H1 (cell line): ENCODE data around the gene ITPKB. TPM values are rescaled to one million over a fixed set of nuclear protein-coding genes. Genes with fewer than 3 reads are reported as not detected.

ENCODE experiments used
- ATF2 ChIP-seq: IDR thresholded peaks from 2 replicates; pipeline ENCODE4 v1.6.1; 2012; ENCODE audit warnings: low read length, inconsistent platforms
- CEBPB ChIP-seq: IDR thresholded peaks from 2 replicates; pipeline ENCODE4 v1.6.1; 2012; ENCODE audit warnings: low read depth, low read length
- RFX5 ChIP-seq: IDR thresholded peaks from 2 replicates; pipeline ENCODE4 v1.6.1; 2011; ENCODE audit warnings: low read depth, low read length, improper control_type of control experiment, borderline replicate concordance
- RNF2 ChIP-seq: fragments of 200-900, 300-1000 bp; sonication (generic); IDR thresholded peaks from 2 replicates; pipeline ENCODE4 v1.7.1; 2016; ENCODE audit warnings: borderline replicate concordance, low read depth, mild to moderate bottlenecking, antibody characterized with exemption, low read length; ENCODE audit not compliant: poor library complexity, severe bottlenecking; ENCODE audit errors: missing control alignments
- SIX5 ChIP-seq: IDR thresholded peaks from 2 replicates; pipeline ENCODE4 v1.6.1; 2011; ENCODE audit warnings: mild to moderate bottlenecking, low read depth, low read length
- SRF ChIP-seq: IDR thresholded peaks from 2 replicates; pipeline ENCODE4 v1.6.1; 2011; ENCODE audit warnings: mild to moderate bottlenecking, low read depth, low read length, moderate library complexity
- TAF7 ChIP-seq: optimal IDR thresholded peaks from 2 replicates; pipeline ENCODE3; 2011; ENCODE audit warnings: low read depth, mild to moderate bottlenecking, inconsistent platforms, low read length, moderate library complexity, borderline replicate concordance
- polyA plus RNA-seq, 7 experiments: library from polyadenylated mRNA; depleted of rRNA in 3 of 7; stranded (reverse) in 5 of 7; unstranded in 2 of 7; fragments of >200 nt in 5 of 7; fragments of 200-250 nt in 2 of 7; gene quantifications; 1 replicate in 5 of 7; 2 replicates in 1 of 7; 4 replicates in 1 of 7; pipeline versions ENCODE4 v1.2.1 to v1.2.3, GENCODE V29; 2011 to 2013; ENCODE audit warnings: missing spikeins in 2 of 7, mixed read lengths in 2 of 7
- total RNA-seq: library from RNA; stranded (reverse); fragmentation: NEBNext Ultra II Directional; extraction: Animal tissue kit (Norgen Biotek cat#: 25700); gene quantifications from 2 replicates; pipeline ENCODE4 v1.2.1, GENCODE V29; 2021

Gene ITPKB
- total and polyA plus RNA-seq, 2 of the 8 experiments (the other 6 are each of a cell fraction or from before 2014, with no cell fraction given) = 1.7 to 4.8 TPM

- no peak for TF ChIP-seq ATF2
- no peak for TF ChIP-seq SRF
- TF ChIP-seq CEBPB = no peak
- no peak for TF ChIP-seq SIX5
- TF ChIP-seq RFX5 = no peak
- no peak for TF ChIP-seq TAF7
- no peak for TF ChIP-seq RNF2
- TF ChIP-seq, all 59 proteins: peak for 0
Measured at GRCh38 chr1:226686440-226687425, 52.3 kb downstream of the ITPKB start (continued).
